Smooth muscle cell (in vitro differentiated cells): Measurements from ENCODE around the gene MKX. TPM values are rescaled to one million over a fixed set of nuclear protein-coding genes. Genes with fewer than 3 reads are reported as not detected.

Experiments
- DNase-seq: peaks from one replicate; lab custom pipeline; 2025; ENCODE audit not compliant: unreplicated experiment; lab: John Stamatoyannopoulos, UW
- H2AFZ ChIP-seq: fragments of 200-600 bp; sonication (generic); 2 replicates; pipeline ENCODE4 v1.6.0; 2016; ENCODE audit warnings: antibody characterized with exemption, low read depth, mild to moderate bottlenecking
- H3F3A ChIP-seq: fragments of 200-600 bp; sonication (generic); 2 replicates; pipeline ENCODE4 v1.6.0; 2017; ENCODE audit warnings: antibody characterized with exemption, low read depth
- H3K27ac ChIP-seq: fragments of 200-600 bp; sonication (generic); 2 replicates; pipeline ENCODE4 v1.5.1; 2016; ENCODE audit warnings: low read depth, mild to moderate bottlenecking
- H3K27me3 ChIP-seq: fragments of 200-600 bp; sonication (generic); 2 replicates; pipeline ENCODE4 v1.6.1; 2016; ENCODE audit warnings: low read depth, mild to moderate bottlenecking
- H3K36me3 ChIP-seq: fragments of 200-600 bp; sonication (generic); 2 replicates; pipeline ENCODE4 v1.5.1; 2016; ENCODE audit warnings: low read depth
- H3K4me1 ChIP-seq: fragments of 200-600 bp; sonication (generic); 2 replicates; pipeline ENCODE4 v1.5.1; 2016; ENCODE audit warnings: low read depth
- H3K4me2 ChIP-seq: fragments of 200-600 bp; sonication (generic); 2 replicates; pipeline ENCODE4 v1.6.0; 2016; ENCODE audit warnings: mild to moderate bottlenecking
- H3K4me3 ChIP-seq: fragments of 200-600 bp; sonication (generic); 2 replicates; pipeline ENCODE4 v1.5.1; 2016; ENCODE audit warnings: mild to moderate bottlenecking
- H3K79me2 ChIP-seq: fragments of 200-600 bp; sonication (generic); 2 replicates; pipeline ENCODE4 v1.6.0; 2016; ENCODE audit warnings: low read depth, mild to moderate bottlenecking
- H3K9ac ChIP-seq: fragments of 200-600 bp; sonication (generic); 2 replicates; pipeline ENCODE4 v1.6.0; 2016; ENCODE audit warnings: low read depth
- H3K9me3 ChIP-seq: fragments of 200-600 bp; sonication (generic); replicated peaks from 2 replicates; pipeline ENCODE4 v1.5.1; 2016; ENCODE audit warnings: low read depth
- H4K20me1 ChIP-seq: fragments of 200-600 bp; sonication (generic); 2 replicates; pipeline ENCODE4 v1.6.0; 2016; ENCODE audit warnings: low read depth
- CTCF ChIP-seq: fragments of 200-600 bp; sonication (generic); IDR thresholded peaks from 2 replicates; pipeline ENCODE4 v1.5.1; 2017; ENCODE audit warnings: borderline replicate concordance, mild to moderate bottlenecking, antibody characterized with exemption; ENCODE audit not compliant: insufficient read depth, poor library complexity, severe bottlenecking
- WGBS: methylation state at CpG from one replicate; pipeline ENCODE4 v1.1.7; 2016; ENCODE audit warnings: low lambda C conversion rate; 5-methylcytosine and 5-hydroxymethylcytosine counted together
- polyA plus RNA-seq: library from polyadenylated mRNA; unstranded; fragments of >200 nt; fragmentation: Nextera tagmentation; extraction: Ambion mirVana; gene quantifications from 2 replicates; pipeline ENCODE4 v1.2.1, GENCODE V29; 2016
- total RNA-seq: library from RNA; depleted of rRNA; stranded (reverse); fragments of >200 nt; gene quantifications from 2 replicates; pipeline ENCODE4 v1.2.3, GENCODE V29; 2014

MKX gene
- total and polyA plus RNA-seq, 2 experiments from 2014 or later = 0.04 TPM; not detected in 1

GRCh38 chr10:27659786-27660185 lies 85.8 kb downstream of the MKX start:
- no peak for DNase-seq
- no peaks in the 10 kb centered on the region for H3K36me3 ChIP-seq
- H3K4me3 ChIP-seq = no peak overlapping the region
- no peak overlapping the region for H3K9ac ChIP-seq
- no peaks in the 10 kb centered on the region for H4K20me1 ChIP-seq
- H2AFZ ChIP-seq = no peak overlapping the region
- no peaks in the 10 kb centered on the region for H3K9me3 ChIP-seq
- H3K4me2 ChIP-seq = no peak overlapping the region
- no peaks in the 10 kb centered on the region for H3K4me1 ChIP-seq
- H3K27me3 ChIP-seq = no peaks in the 10 kb centered on the region
- no peaks in the 10 kb centered on the region for H3K79me2 ChIP-seq
- no peak overlapping the region for H3K27ac ChIP-seq
- no peak for TF ChIP-seq CTCF
- H3F3A ChIP-seq = no peaks in the 10 kb centered on the region
- WGBS = 80% methylated on average over 6 of the region's 6 CpGs

GRCh38 chr10:27658788-27659187 lies 86.8 kb downstream of the MKX start:
- H3K9me3 ChIP-seq = no peaks in the 10 kb centered on the region
- 81% methylated on average over 7 of the region's 7 CpGs for WGBS
- no peak overlapping the region for H3K4me2 ChIP-seq
- H3F3A ChIP-seq = no peaks in the 10 kb centered on the region
- H3K4me1 ChIP-seq = no peaks in the 10 kb centered on the region
- H4K20me1 ChIP-seq = no peaks in the 10 kb centered on the region
- no peak for DNase-seq
- H3K27me3 ChIP-seq = no peaks in the 10 kb centered on the region
- H3K4me3 ChIP-seq = no peak overlapping the region
- no peak for TF ChIP-seq CTCF
- H3K79me2 ChIP-seq = no peaks in the 10 kb centered on the region
- no peak overlapping the region for H3K27ac ChIP-seq
- H3K36me3 ChIP-seq = no peaks in the 10 kb centered on the region
- H2AFZ ChIP-seq = no peak overlapping the region
- no peak overlapping the region for H3K9ac ChIP-seq

GRCh38 chr10:27655296-27655695 lies 90.3 kb downstream of the MKX start:
- Histone ChIP-seq H3K36me3 (no peaks in the 10 kb centered on the region), H4K20me1 (no peaks in the 10 kb centered on the region)
- WGBS = 70% methylated on average over 4 of the region's 4 CpGs

More at GRCh38 chr10:27655296-27655695, 90.3 kb downstream of the MKX start:
- no peak for TF ChIP-seq CTCF
- no peaks in the 10 kb centered on the region for H3K4me1 ChIP-seq
- H3F3A ChIP-seq = no peaks in the 10 kb centered on the region
- H3K79me2 ChIP-seq = no peaks in the 10 kb centered on the region
- H3K9me3 ChIP-seq = no peaks in the 10 kb centered on the region
- no peak for DNase-seq
- no peak overlapping the region for H3K4me3 ChIP-seq
- H3K4me2 ChIP-seq = no peak overlapping the region
- no peak overlapping the region for H3K9ac ChIP-seq
- no peak overlapping the region for H3K27ac ChIP-seq
- no peaks in the 10 kb centered on the region for H3K27me3 ChIP-seq
- no peak overlapping the region for H2AFZ ChIP-seq
